Keratinocyte (primary cell): ENCODE measurements around the gene EVL.

Experiments used
- CTCF ChIP-seq, 3 experiments: IDR thresholded peaks in 1 of 3; conservative IDR thresholded peaks in 1 of 3; optimal IDR thresholded peaks in 1 of 3; 2 replicates in 2 of 3; 3 replicates in 1 of 3; pipeline versions ENCODE3 to v1.5.1; 2011; ENCODE audit warnings: low read length in 3 of 3, mild to moderate bottlenecking in 3 of 3, moderate library complexity in 2 of 3, control low read depth in 1 of 3, inconsistent platforms in 1 of 3; ENCODE audit not compliant: insufficient read depth in 2 of 3; ENCODE audit errors: extremely low read depth in 1 of 3
- EZH2 ChIP-seq: IDR thresholded peaks from one replicate; pipeline ENCODE4 v1.6.1; 2012; ENCODE audit warnings: inconsistent platforms, mild to moderate bottlenecking, low read length, moderate library complexity

GRCh38 chr14:100022772-100023451, 42.3 kb upstream of the EVL start:
- TF ChIP-seq EZH2 (no peak), CTCF (optimal IDR thresholded peaks at IDR 0.05 in 1 of 3, IDR thresholded peaks at IDR 0.05 in 1 of 3, conservative IDR thresholded peaks at IDR 0.05 in 1 of 3; ENCODE audit: extremely low read depth in 1 of 3, insufficient read depth in 2 of 3, low read length in 3 of 3) (no peak)
